Liver (tissue), 9 donors: ENCODE data around the gene EML4. TPM values are rescaled to one million over a fixed set of nuclear protein-coding genes. Genes with fewer than 3 reads are reported as not detected.

Experiments used
- DNase-seq: peaks from one replicate; pipeline ENCODE4 v3.0.0-alpha.2; 2017; ENCODE audit warnings: low spot score
- H3K27ac ChIP-seq, 2 donors: one replicate each; pipeline ENCODE4 v1.7.0; 2013; ENCODE audit warnings: inconsistent platforms in 2 of 2, low read length in 2 of 2, control low read depth in 1 of 2, low read depth in 1 of 2, mild to moderate bottlenecking in 1 of 2
- H3K27me3 ChIP-seq, 4 donors: one replicate each; pipeline versions ENCODE4 v1.6.1 to v1.7.0; 2013; ENCODE audit warnings: low read length in 3 of 4, inconsistent platforms in 1 of 4, mild to moderate bottlenecking in 1 of 4, moderate library complexity in 1 of 4; ENCODE audit not compliant: control insufficient read depth in 4 of 4, insufficient read depth in 4 of 4
- H3K36me3 ChIP-seq, 4 donors: one replicate each; pipeline versions ENCODE4 v1.6.1 to v1.7.0; 2013; ENCODE audit warnings: low read length in 3 of 4, mild to moderate bottlenecking in 3 of 4, low read depth in 1 of 4, moderate library complexity in 1 of 4; ENCODE audit not compliant: control insufficient read depth in 4 of 4, insufficient read depth in 3 of 4
- H3K4me1 ChIP-seq, 4 donors: one replicate each; pipeline versions ENCODE4 v1.6.1 to v1.7.0; 2013; ENCODE audit warnings: low read length in 3 of 4, mild to moderate bottlenecking in 3 of 4, moderate library complexity in 1 of 4; ENCODE audit not compliant: control insufficient read depth in 4 of 4, insufficient read depth in 4 of 4
- H3K4me3 ChIP-seq, 3 donors: one replicate each; pipeline versions ENCODE4 v1.6.1 to v1.7.0; 2013; ENCODE audit warnings: low read length in 3 of 3, control low read depth in 1 of 3, low read depth in 1 of 3, mild to moderate bottlenecking in 1 of 3
- H3K9ac ChIP-seq, 2 donors: one replicate each; pipeline ENCODE4 v1.7.0; 2013; ENCODE audit warnings: low read length in 2 of 2, mild to moderate bottlenecking in 2 of 2, moderate library complexity in 2 of 2, control low read depth in 1 of 2, low read depth in 1 of 2
- H3K9me3 ChIP-seq, 4 donors: one replicate each; pipeline versions ENCODE4 v1.6.1 to v1.7.0; 2013; ENCODE audit warnings: low read length in 3 of 4; ENCODE audit not compliant: control insufficient read depth in 4 of 4
- FOXA1 ChIP-seq: IDR thresholded peaks from 2 replicates; pipeline ENCODE4 v1.6.1; 2016; ENCODE audit warnings: antibody characterized with exemption
- FOXA2 ChIP-seq: IDR thresholded peaks from 2 replicates; pipeline ENCODE4 v1.6.1; 2016; ENCODE audit warnings: antibody characterized with exemption
- HNF4A ChIP-seq, 2 donors: conservative IDR thresholded peaks; 2 replicates each; pipeline ENCODE4 v1.6.1; 2016; ENCODE audit warnings: antibody characterized with exemption in 2 of 2, mild to moderate bottlenecking in 2 of 2
- HNF4G ChIP-seq: IDR thresholded peaks from 2 replicates; pipeline ENCODE4 v1.6.1; 2016; ENCODE audit warnings: antibody characterized with exemption
- JUND ChIP-seq, 2 donors: IDR thresholded peaks; 2 replicates each; pipeline ENCODE4 v1.6.1; 2016; ENCODE audit warnings: antibody characterized with exemption in 2 of 2
- MAX ChIP-seq: IDR thresholded peaks from 2 replicates; pipeline ENCODE4 v1.6.1; 2016; ENCODE audit warnings: antibody characterized with exemption
- RAD21 ChIP-seq, 2 donors: IDR thresholded peaks; 2 replicates each; pipeline ENCODE4 v1.6.1; 2016; ENCODE audit warnings: antibody characterized with exemption in 2 of 2, mild to moderate bottlenecking in 2 of 2
- RXRA ChIP-seq, 2 donors: IDR thresholded peaks; 2 replicates each; pipeline ENCODE4 v1.6.1; 2017 to 2018; ENCODE audit warnings: antibody characterized with exemption in 2 of 2, mild to moderate bottlenecking in 1 of 2
- SP1 ChIP-seq: IDR thresholded peaks from 2 replicates; pipeline ENCODE4 v1.6.1; 2018; ENCODE audit warnings: antibody characterized with exemption, mild to moderate bottlenecking
- TAF1 ChIP-seq: conservative IDR thresholded peaks from 2 replicates; pipeline ENCODE4 v1.6.1; 2016; ENCODE audit warnings: antibody characterized with exemption, mild to moderate bottlenecking
- YY1 ChIP-seq: IDR thresholded peaks from 2 replicates; pipeline ENCODE4 v1.6.1; 2016; ENCODE audit warnings: antibody characterized with exemption, mild to moderate bottlenecking
- WGBS: extraction: QIAGEN DNeasy Blood & Tissue Kit; methylation state at CpG from one replicate; pipeline ENCODE4 v1.1.7; 2013; 5-methylcytosine and 5-hydroxymethylcytosine counted together
- polyA plus RNA-seq, 2 donors: library from polyadenylated mRNA; stranded (reverse) in 1 of 2; unstranded in 1 of 2; fragments of 200-250 nt in 1 of 2; fragments of >200 nt in 1 of 2; fragmentation: Nextera tagmentation in 1 of 2; extraction: Ambion mirVana in 1 of 2; gene quantifications; one replicate each; pipeline versions ENCODE4 v1.2.1 to v1.2.3, GENCODE V29; 2013 to 2015
- total RNA-seq, 2 donors: library from RNA; depleted of rRNA; stranded (reverse); fragments of >200 nt; gene quantifications; one replicate each; pipeline ENCODE4 v1.2.3, GENCODE V29; 2014
- TF ChIP-seq, protein P1 (sequence below): IDR thresholded peaks from 2 replicates; pipeline ENCODE4 v1.6.1; 2016; ENCODE audit warnings: antibody characterized with exemption, mild to moderate bottlenecking
- TF ChIP-seq, protein P2 (sequence below): IDR thresholded peaks from 2 replicates; pipeline ENCODE4 v1.6.1; 2016; ENCODE audit warnings: antibody characterized with exemption
- TF ChIP-seq, protein P3 (sequence below): fragments of 150-350 bp; IDR thresholded peaks from 2 replicates; pipeline ENCODE4 v1.5.1; 2017; ENCODE audit warnings: improper control_type of control experiment, low read depth, low read length; ENCODE audit not compliant: missing input control
- TF ChIP-seq, protein P4 (sequence below): IDR thresholded peaks from 2 replicates; pipeline ENCODE4 v1.6.1; 2016; ENCODE audit warnings: antibody characterized with exemption
- donor health status: healthy.
- donor health status: healthy.
- donor health status: healthy.
- donor health status: healthy.
- donor health status: healthy.

Gene EML4
- total and polyA plus RNA-seq, 4 donors, result 12.8 to 49.6 (median 34.8) TPM

GRCh38 chr2:42182654-42183308 lies 13.6 kb downstream of the EML4 start:
- 47% methylated on average over 2 of the region's 2 CpGs for WGBS
- H3K9ac ChIP-seq, result peak overlapping the region in 1 of 2 donors; percentile 19
- H3K4me1 ChIP-seq, result peaks cover 4 to 54% (median 43%) of the 10 kb centered on the region in 4 donors

DNA sequence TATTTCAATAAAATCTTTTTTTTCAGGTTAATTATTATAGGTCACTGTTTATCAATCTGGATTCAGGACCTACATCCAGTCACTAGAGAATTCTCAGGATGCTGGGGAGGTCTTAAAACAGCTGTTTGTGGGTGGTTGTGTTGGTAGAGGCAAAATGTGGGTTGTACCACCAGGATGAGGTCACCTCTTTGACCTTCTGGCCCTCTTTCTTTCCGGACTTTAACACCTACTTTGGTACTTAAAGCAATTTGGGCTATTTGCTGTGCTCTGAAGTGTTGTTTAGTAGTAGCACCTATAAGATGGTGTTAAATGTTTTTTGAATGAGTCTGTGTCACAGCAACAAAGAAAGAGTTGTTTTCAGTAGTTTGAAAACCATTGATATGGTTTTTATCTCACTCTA lies 14.6 kb downstream of the EML4 start:
- no peak for TF ChIP-seq HNF4G
- TF ChIP-seq RAD21 (IDR thresholded peaks at IDR 0.05), result no peak
- TF ChIP-seq, protein P1, sequence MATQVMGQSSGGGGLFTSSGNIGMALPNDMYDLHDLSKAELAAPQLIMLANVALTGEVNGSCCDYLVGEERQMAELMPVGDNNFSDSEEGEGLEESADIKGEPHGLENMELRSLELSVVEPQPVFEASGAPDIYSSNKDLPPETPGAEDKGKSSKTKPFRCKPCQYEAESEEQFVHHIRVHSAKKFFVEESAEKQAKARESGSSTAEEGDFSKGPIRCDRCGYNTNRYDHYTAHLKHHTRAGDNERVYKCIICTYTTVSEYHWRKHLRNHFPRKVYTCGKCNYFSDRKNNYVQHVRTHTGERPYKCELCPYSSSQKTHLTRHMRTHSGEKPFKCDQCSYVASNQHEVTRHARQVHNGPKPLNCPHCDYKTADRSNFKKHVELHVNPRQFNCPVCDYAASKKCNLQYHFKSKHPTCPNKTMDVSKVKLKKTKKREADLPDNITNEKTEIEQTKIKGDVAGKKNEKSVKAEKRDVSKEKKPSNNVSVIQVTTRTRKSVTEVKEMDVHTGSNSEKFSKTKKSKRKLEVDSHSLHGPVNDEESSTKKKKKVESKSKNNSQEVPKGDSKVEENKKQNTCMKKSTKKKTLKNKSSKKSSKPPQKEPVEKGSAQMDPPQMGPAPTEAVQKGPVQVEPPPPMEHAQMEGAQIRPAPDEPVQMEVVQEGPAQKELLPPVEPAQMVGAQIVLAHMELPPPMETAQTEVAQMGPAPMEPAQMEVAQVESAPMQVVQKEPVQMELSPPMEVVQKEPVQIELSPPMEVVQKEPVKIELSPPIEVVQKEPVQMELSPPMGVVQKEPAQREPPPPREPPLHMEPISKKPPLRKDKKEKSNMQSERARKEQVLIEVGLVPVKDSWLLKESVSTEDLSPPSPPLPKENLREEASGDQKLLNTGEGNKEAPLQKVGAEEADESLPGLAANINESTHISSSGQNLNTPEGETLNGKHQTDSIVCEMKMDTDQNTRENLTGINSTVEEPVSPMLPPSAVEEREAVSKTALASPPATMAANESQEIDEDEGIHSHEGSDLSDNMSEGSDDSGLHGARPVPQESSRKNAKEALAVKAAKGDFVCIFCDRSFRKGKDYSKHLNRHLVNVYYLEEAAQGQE, result no peak
- TF ChIP-seq MAX, result no peak
- TF ChIP-seq HNF4A (conservative IDR thresholded peaks at IDR 0.05), result peak; percentile 27 to 29
- WGBS, result 23% methylated on average over 1 of the region's 1 CpG
- peaks cover 4 to 56% (median 46%) of the 10 kb centered on the region in 4 donors for H3K4me1 ChIP-seq

More at GRCh38 chr2:42182654-42183308, 13.6 kb downstream of the EML4 start:
- peak in 1 of 2 donors; percentile 19 for TF ChIP-seq JUND (IDR thresholded peaks at IDR 0.05)
- no peak for TF ChIP-seq HNF4G
- TF ChIP-seq FOXA2, result peak; percentile 53
- TF ChIP-seq SP1, result peak; percentile 61
- peak; percentile 74 for TF ChIP-seq YY1
- peak; percentile 85 to 92 for TF ChIP-seq RXRA (IDR thresholded peaks at IDR 0.05)
- TF ChIP-seq MAX, result no peak
- TF ChIP-seq, protein P2, sequence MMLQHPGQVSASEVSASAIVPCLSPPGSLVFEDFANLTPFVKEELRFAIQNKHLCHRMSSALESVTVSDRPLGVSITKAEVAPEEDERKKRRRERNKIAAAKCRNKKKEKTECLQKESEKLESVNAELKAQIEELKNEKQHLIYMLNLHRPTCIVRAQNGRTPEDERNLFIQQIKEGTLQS, result no peak
- TF ChIP-seq HNF4A (conservative IDR thresholded peaks at IDR 0.05), result peak; percentile 65 to 77
- TF ChIP-seq TAF1, result no peak
- peak; percentile 15 for TF ChIP-seq FOXA1
- TF ChIP-seq, protein P3, sequence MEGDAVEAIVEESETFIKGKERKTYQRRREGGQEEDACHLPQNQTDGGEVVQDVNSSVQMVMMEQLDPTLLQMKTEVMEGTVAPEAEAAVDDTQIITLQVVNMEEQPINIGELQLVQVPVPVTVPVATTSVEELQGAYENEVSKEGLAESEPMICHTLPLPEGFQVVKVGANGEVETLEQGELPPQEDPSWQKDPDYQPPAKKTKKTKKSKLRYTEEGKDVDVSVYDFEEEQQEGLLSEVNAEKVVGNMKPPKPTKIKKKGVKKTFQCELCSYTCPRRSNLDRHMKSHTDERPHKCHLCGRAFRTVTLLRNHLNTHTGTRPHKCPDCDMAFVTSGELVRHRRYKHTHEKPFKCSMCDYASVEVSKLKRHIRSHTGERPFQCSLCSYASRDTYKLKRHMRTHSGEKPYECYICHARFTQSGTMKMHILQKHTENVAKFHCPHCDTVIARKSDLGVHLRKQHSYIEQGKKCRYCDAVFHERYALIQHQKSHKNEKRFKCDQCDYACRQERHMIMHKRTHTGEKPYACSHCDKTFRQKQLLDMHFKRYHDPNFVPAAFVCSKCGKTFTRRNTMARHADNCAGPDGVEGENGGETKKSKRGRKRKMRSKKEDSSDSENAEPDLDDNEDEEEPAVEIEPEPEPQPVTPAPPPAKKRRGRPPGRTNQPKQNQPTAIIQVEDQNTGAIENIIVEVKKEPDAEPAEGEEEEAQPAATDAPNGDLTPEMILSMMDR, result no peak
- TF ChIP-seq, protein P4, sequence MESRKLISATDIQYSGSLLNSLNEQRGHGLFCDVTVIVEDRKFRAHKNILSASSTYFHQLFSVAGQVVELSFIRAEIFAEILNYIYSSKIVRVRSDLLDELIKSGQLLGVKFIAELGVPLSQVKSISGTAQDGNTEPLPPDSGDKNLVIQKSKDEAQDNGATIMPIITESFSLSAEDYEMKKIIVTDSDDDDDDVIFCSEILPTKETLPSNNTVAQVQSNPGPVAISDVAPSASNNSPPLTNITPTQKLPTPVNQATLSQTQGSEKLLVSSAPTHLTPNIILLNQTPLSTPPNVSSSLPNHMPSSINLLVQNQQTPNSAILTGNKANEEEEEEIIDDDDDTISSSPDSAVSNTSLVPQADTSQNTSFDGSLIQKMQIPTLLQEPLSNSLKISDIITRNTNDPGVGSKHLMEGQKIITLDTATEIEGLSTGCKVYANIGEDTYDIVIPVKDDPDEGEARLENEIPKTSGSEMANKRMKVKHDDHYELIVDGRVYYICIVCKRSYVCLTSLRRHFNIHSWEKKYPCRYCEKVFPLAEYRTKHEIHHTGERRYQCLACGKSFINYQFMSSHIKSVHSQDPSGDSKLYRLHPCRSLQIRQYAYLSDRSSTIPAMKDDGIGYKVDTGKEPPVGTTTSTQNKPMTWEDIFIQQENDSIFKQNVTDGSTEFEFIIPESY, result peak; percentile 20
- peak; percentile 12 to 36 for TF ChIP-seq RAD21 (IDR thresholded peaks at IDR 0.05)
- H3K36me3 ChIP-seq, result no peaks in the 10 kb centered on the region
- no peak overlapping the region for H3K4me3 ChIP-seq
- no peak for DNase-seq
- H3K27me3 ChIP-seq, result no peaks in the 10 kb centered on the region
- no peaks in the 10 kb centered on the region for H3K9me3 ChIP-seq
- H3K27ac ChIP-seq, result peak overlapping the region; percentile 58 to 75

More for the DNA sequence above, 14.6 kb downstream of the EML4 start:
- H3K9ac ChIP-seq, result no peak overlapping the region
- DNase-seq, result no peak
- H3K36me3 ChIP-seq, result no peaks in the 10 kb centered on the region
- no peaks in the 10 kb centered on the region for H3K27me3 ChIP-seq
- no peak overlapping the region for H3K27ac ChIP-seq
- H3K4me3 ChIP-seq, result no peak overlapping the region
- no peaks in the 10 kb centered on the region for H3K9me3 ChIP-seq
